Measurements from ENCODE around the gene GNB3.

GNB3 gene

GRCh38 chr12:6840761-6841515 lies at the start of gene GNB3:
GNB3 (plus strand) TSS chr12:6840925; CDS start chr12:6841288, 363 bp downstream.
- DNase-seq, result no peak

- no peak for DNase-seq
Observed at GRCh38 chr12:6791931-6792520, 48.7 kb upstream of the GNB3 start.

- no peak for DNase-seq
Observed at GRCh38 chr12:6792522-6793201, 48.1 kb upstream of the GNB3 start.

GRCh38 chr12:6795088-6795487 lies 45.6 kb upstream of the GNB3 start:
- no peak for DNase-seq

DNA sequence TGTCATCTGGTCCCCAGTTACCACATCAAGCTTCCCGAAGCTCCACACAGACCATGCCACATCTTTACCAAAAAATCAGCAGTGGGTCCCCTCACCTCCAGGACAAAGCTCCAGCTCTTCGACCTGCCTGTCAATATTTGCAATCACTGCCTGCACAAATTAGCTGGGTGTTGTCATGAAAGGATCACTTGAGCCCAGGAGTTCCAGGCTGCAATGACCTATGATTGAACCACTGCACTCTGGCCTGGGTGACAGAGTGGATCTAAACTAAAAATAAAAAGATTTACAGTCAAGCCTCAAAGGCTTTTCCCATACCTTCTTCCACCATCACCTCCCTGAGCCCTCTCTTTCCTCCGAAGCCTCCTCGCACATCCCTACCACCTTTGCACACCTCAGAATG lies 44.1 kb upstream of the GNB3 start:
- DNase-seq, result no peak

GRCh38 chr12:6799147-6799546 lies 41.6 kb upstream of the GNB3 start:
- DNase-seq, result no peak

- no peak for DNase-seq
Observed at GRCh38 chr12:6807170-6807569, 33.6 kb upstream of the GNB3 start.

- no peak for DNase-seq
Observed at GRCh38 chr12:6809056-6809455, 31.7 kb upstream of the GNB3 start.

DNA sequence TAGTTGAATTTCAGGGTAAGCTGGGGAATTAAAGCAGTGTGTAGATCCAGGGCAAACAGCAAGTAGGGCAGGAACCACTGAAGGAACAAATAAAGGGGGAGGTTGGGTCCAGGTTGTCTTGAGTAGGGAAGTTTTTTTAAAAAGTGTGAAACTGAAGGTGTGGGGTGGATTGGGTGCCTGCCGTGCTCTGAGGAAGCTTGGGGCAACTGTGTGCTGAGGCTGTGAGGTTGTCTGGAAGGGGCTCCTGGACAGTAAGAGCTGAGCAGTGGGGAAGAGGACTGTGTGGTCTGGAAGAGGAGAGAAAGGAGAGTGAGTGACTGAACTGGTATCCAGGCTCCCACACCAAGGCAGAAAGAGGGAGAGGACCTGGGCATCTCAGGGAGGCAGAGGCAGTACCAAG lies 30.0 kb upstream of the GNB3 start:
- no peak for DNase-seq

DNA sequence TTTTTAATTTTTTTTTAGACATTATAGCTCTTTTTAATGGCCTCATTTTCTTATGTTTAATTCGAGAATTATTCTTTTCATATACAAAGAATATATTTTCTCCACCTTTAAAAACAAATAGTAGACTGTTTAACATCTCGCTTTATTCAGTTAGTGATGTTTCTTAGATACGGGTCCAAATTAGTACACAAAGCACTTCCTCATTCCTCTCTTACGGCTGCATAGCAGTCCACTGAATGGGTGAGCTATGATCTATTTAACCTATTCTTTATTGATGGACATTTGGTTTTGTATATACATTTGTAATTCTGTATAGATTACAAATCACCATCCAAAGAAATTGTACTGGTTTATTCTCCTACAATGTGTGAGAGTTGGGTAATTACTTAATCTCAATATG lies 27.4 kb upstream of the GNB3 start:
- DNase-seq, result no peak

DNA sequence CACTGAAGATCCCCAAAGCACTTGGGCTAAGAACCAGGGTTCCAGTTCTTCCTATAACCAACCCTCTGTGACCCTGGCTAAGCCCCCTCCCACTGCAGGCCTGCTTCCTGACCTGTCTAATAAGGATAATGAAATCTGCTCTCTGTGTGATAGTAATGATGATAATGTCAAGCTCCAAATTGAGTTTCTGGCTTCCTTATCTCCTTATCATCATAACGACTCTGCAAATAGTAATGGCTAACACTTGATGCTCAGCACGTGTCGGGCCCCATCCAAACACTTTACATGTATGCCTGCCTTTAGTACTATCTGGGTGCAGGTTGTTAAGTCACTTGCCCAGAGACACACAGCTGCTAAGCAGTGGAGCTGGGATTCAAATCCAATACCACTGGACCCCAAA lies 24.1 kb upstream of the GNB3 start:
- DNase-seq, result no peak

DNA sequence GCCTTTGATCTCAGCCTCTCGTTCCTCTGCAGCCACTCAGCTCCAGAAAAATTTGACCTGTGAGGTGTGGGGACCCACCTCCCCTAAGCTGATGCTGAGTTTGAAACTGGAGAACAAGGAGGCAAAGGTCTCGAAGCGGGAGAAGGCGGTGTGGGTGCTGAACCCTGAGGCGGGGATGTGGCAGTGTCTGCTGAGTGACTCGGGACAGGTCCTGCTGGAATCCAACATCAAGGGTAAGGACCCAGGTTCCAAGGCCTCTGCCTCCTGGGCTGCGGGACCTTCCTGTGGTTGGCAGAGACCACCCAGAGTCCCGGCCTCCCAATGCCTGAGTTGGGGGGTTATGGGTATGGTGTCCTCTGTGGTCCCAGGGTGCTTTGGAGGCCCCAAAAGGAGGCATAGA lies 23.6 kb upstream of the GNB3 start:
- no peak for DNase-seq

DNA sequence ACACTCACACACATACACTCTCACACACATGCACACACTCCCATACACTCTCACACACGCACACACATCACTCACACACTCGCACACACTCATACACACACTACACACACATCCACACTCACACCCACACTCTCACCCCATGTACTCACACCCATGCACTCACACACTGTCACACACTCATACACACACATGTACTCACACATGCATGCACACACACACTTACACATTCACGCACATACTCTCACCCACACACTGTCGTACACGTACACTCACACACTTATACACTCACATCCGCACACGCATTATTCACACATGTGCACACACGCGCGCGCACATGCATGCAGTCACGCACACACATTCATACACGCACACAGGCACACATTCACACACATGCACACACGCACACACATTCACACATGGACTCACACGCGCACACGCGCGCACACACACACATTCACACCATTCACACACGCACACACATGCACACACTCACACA lies 23.0 kb upstream of the GNB3 start:
- DNase-seq, result no peak

DNA sequence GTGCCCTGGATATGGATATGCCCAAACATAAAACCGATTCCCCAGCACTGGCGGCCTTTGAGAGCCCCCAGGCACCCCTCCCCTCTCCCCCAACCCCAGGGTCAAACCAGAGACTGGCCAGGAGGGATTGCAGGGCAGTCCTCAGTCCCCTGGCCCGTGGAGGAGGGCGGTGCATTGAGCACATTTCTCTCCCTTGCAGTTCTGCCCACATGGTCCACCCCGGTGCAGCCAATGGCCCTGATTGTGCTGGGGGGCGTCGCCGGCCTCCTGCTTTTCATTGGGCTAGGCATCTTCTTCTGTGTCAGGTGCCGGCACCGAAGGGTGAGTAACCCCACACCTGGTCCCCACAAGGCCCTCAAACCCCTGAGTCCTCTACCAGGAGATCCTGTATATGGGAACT lies 22.5 kb upstream of the GNB3 start:
- DNase-seq, result no peak

DNA sequence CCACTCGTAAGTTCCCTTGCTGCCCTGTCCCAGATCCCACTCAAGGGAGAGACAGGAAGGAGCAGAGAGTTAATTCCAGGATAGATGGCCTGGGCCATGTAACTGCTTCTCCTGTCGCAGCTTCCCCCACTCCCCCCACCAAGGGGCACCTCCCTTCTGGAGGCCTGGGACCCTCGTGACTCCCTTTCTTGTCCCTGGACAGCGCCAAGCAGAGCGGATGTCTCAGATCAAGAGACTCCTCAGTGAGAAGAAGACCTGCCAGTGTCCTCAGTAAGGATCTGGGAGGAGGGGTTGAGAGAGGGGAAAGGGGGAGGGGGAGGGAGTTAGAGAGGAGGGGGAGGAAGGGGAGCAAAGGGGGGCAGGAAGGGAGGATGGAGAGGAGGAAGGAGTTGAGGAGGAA lies 22.1 kb upstream of the GNB3 start:
- no peak for DNase-seq

GRCh38 chr12:6819106-6820030 lies 21.4 kb upstream of the GNB3 start:
- no peak for DNase-seq

GRCh38 chr12:6820166-6820565 lies 20.6 kb upstream of the GNB3 start:
- no peak for DNase-seq

GRCh38 chr12:6821591-6822425 lies 18.9 kb upstream of the GNB3 start, which contains the start of gene GPR162:
GPR162 (plus strand) TSS chr12:6821821; CDS start chr12:6823899, 2,078 bp downstream.
- DNase-seq, result no peak

- DNase-seq, result no peak
Observed at GRCh38 chr12:6822426-6823135, 18.1 kb upstream of the GNB3 start.

- no peak for DNase-seq
Observed at GRCh38 chr12:6823182-6824084, 17.3 kb upstream of the GNB3 start.
